ENCODE data around the gene AGXT. TPM values are rescaled to one million over a fixed set of nuclear protein-coding genes. Genes with fewer than 3 reads are reported as not detected.
A peak's percentile ranks its signal among the peaks of the same experiment; 100 is the strongest.

AGXT gene
- total RNA-seq, 1 experiment from 2014 or later: not detected

- no peak for DNase-seq
- Histone ChIP-seq H3K27me3 (ENCODE audit: control insufficient read depth, insufficient read depth, low read length) (no peaks in the 10 kb centered on the region; the same call in 1 of the 2 replicates), H3K36me3 (replicated peaks; ENCODE audit: control insufficient read depth, insufficient read depth, low read length) (no peaks in the 10 kb centered on the region), H3K4me3 (ENCODE audit: insufficient read depth, low read depth, low read length) (no peak overlapping the region)
These were observed 35.9 kb downstream of the AGXT start for GRCh38 chr2:240904216-240905175.

GRCh38 chr2:240905176-240905781 is 36.7 kb downstream of the AGXT start:
- Histone ChIP-seq H3K4me3 (ENCODE audit: insufficient read depth, low read depth, low read length) (no peak overlapping the region), H3K27me3 (ENCODE audit: control insufficient read depth, insufficient read depth, low read length) (no peaks in the 10 kb centered on the region; the same call in 1 of the 2 replicates), H3K36me3 (replicated peaks; ENCODE audit: control insufficient read depth, insufficient read depth, low read length) (no peaks in the 10 kb centered on the region)
- no peak for DNase-seq

GRCh38 chr2:240906141-240906910 is 37.7 kb downstream of the AGXT start, which contains the start of gene CROCC2:
Gene CROCC2 (plus strand): TSS chr2:240906336. CDS start chr2:240906514, 178 bp downstream.
- Histone ChIP-seq H3K36me3 (replicated peaks; ENCODE audit: control insufficient read depth, insufficient read depth, low read length) (no peaks in the 10 kb centered on the region), H3K4me3 (ENCODE audit: insufficient read depth, low read depth, low read length) (no peak within 1 kb of the TSS), H3K27me3 (ENCODE audit: control insufficient read depth, insufficient read depth, low read length) (no peaks in the 10 kb centered on the region; the same call in 1 of the 2 replicates)
- no peak for DNase-seq

GRCh38 chr2:240906911-240907590 is 38.4 kb downstream of the AGXT start:
- no peak for DNase-seq
- no peak overlapping the region for H3K4me3 ChIP-seq (ENCODE audit: insufficient read depth, low read depth, low read length)
- H3K36me3 ChIP-seq (replicated peaks; ENCODE audit: control insufficient read depth, insufficient read depth, low read length): no peaks in the 10 kb centered on the region
- no peaks in the 10 kb centered on the region; the same call in 1 of the 2 replicates for H3K27me3 ChIP-seq (ENCODE audit: control insufficient read depth, insufficient read depth, low read length)

GRCh38 chr2:240909216-240909974 is 40.8 kb downstream of the AGXT start:
- H3K27me3 ChIP-seq (ENCODE audit: control insufficient read depth, insufficient read depth, low read length): no peaks in the 10 kb centered on the region; the same call in 1 of the 2 replicates
- no peak for DNase-seq
- H3K36me3 ChIP-seq (replicated peaks; ENCODE audit: control insufficient read depth, insufficient read depth, low read length): no peaks in the 10 kb centered on the region
- H3K4me3 ChIP-seq (ENCODE audit: insufficient read depth, low read depth, low read length): no peak overlapping the region

- Histone ChIP-seq H3K36me3 (replicated peaks; ENCODE audit: control insufficient read depth, insufficient read depth, low read length) (no peaks in the 10 kb centered on the region), H3K27me3 (ENCODE audit: control insufficient read depth, insufficient read depth, low read length) (peaks cover 8% of the 10 kb centered on the region), H3K4me3 (ENCODE audit: insufficient read depth, low read depth, low read length) (no peak overlapping the region)
- no peak for DNase-seq
These were observed 43.1 kb downstream of the AGXT start for GRCh38 chr2:240911641-240912265.

- no peak overlapping the region for H3K4me3 ChIP-seq (ENCODE audit: insufficient read depth, low read depth, low read length)
- DNase-seq: no peak
These were observed 44.5 kb downstream of the AGXT start for GRCh38 chr2:240912878-240913809.

GRCh38 chr2:240913810-240914644 is 45.4 kb downstream of the AGXT start:
- peaks cover 8% of the 10 kb centered on the region for H3K27me3 ChIP-seq (ENCODE audit: control insufficient read depth, insufficient read depth, low read length)
- no peaks in the 10 kb centered on the region for H3K36me3 ChIP-seq (replicated peaks; ENCODE audit: control insufficient read depth, insufficient read depth, low read length)
- DNase-seq: peak; percentile 99
- H3K4me3 ChIP-seq (ENCODE audit: insufficient read depth, low read depth, low read length): no peak overlapping the region

More at GRCh38 chr2:240912878-240913809, 44.5 kb downstream of the AGXT start:
- Histone ChIP-seq H3K36me3 (replicated peaks; ENCODE audit: control insufficient read depth, insufficient read depth, low read length) (no peaks in the 10 kb centered on the region), H3K27me3 (ENCODE audit: control insufficient read depth, insufficient read depth, low read length) (peaks cover 8% of the 10 kb centered on the region)

GRCh38 chr2:240914645-240915525 is 46.3 kb downstream of the AGXT start:
- Histone ChIP-seq H3K27me3 (ENCODE audit: control insufficient read depth, insufficient read depth, low read length) (peaks cover 8% of the 10 kb centered on the region), H3K36me3 (replicated peaks; ENCODE audit: control insufficient read depth, insufficient read depth, low read length) (no peaks in the 10 kb centered on the region), H3K4me3 (ENCODE audit: insufficient read depth, low read depth, low read length) (no peak overlapping the region)
- DNase-seq: peak; percentile 71

- peak overlapping the region; percentile 38 for H3K4me3 ChIP-seq (ENCODE audit: insufficient read depth, low read depth, low read length)
- peak; percentile 88 for DNase-seq
- H3K36me3 ChIP-seq (replicated peaks; ENCODE audit: control insufficient read depth, insufficient read depth, low read length): no peaks in the 10 kb centered on the region
- H3K27me3 ChIP-seq (ENCODE audit: control insufficient read depth, insufficient read depth, low read length): peaks cover 8% of the 10 kb centered on the region
These were observed 47.1 kb downstream of the AGXT start for GRCh38 chr2:240915526-240916341.

All from H7 (cell line).